GM21786 (cell line): ENCODE data around the gene PPEF1.
"Not testable (repeated sequence)": the region's sequence is repeated elsewhere in the genome, so short reads cannot be mapped to it uniquely, and the experiment has no call there.

Source experiments
- ATAC-seq: cut with Tn5 transposase; IDR thresholded peaks from one replicate; pipeline ENCODE4 v1.9.1; 2021; ENCODE audit not compliant: unreplicated experiment

PPEF1 gene

GRCh38 chrX:18701621-18702361 lies 5.7 kb upstream of the PPEF1 start:
- no peak for ATAC-seq

GRCh38 chrX:18702362-18703195 lies 4.9 kb upstream of the PPEF1 start:
- no peak for ATAC-seq

- no peak for ATAC-seq
Observed at GRCh38 chrX:18709833-18710232, 2.4 kb downstream of the PPEF1 start.

GRCh38 chrX:18714910-18715309 lies 7.5 kb downstream of the PPEF1 start:
- ATAC-seq: no peak

GRCh38 chrX:18719852-18720251 lies 12.4 kb downstream of the PPEF1 start:
- ATAC-seq: no peak

- ATAC-seq: no peak
Observed at GRCh38 chrX:18721683-18722499, 14.4 kb downstream of the PPEF1 start.

- no peak for ATAC-seq
Observed at GRCh38 chrX:18722500-18723071, 15.1 kb downstream of the PPEF1 start.

- ATAC-seq: no peak
Observed at GRCh38 chrX:18725310-18725943, 18.0 kb downstream of the PPEF1 start.

GRCh38 chrX:18733287-18733686 lies 25.8 kb downstream of the PPEF1 start:
- ATAC-seq: no peak

GRCh38 chrX:18739609-18740008 lies 32.2 kb downstream of the PPEF1 start:
- not testable (repeated sequence) for ATAC-seq

GRCh38 chrX:18748499-18748898 lies 41.1 kb downstream of the PPEF1 start:
- no peak for ATAC-seq

GRCh38 chrX:18753631-18754030 lies 46.2 kb downstream of the PPEF1 start:
- no peak for ATAC-seq

GRCh38 chrX:18755651-18756050 lies 48.2 kb downstream of the PPEF1 start:
- no peak for ATAC-seq

- ATAC-seq: no peak
Observed at GRCh38 chrX:18757956-18758932, 50.8 kb downstream of the PPEF1 start.

- ATAC-seq: no peak
Observed at GRCh38 chrX:18761750-18762149, 54.3 kb downstream of the PPEF1 start.

GRCh38 chrX:18763106-18763505 lies 55.7 kb downstream of the PPEF1 start:
- ATAC-seq: not testable (repeated sequence)

- ATAC-seq: no peak
Observed at GRCh38 chrX:18769364-18769763, 61.9 kb downstream of the PPEF1 start.

- ATAC-seq: no peak
Observed at GRCh38 chrX:18769812-18770573, 62.5 kb downstream of the PPEF1 start.

GRCh38 chrX:18789916-18790315 lies 82.5 kb downstream of the PPEF1 start:
- no peak for ATAC-seq
